ENCODE measurements around the gene HDAC11.
"Not testable (repeated sequence)": the region's sequence is repeated elsewhere in the genome, so short reads cannot be mapped to it uniquely, and the experiment has no call there.

HDAC11 gene

DNA sequence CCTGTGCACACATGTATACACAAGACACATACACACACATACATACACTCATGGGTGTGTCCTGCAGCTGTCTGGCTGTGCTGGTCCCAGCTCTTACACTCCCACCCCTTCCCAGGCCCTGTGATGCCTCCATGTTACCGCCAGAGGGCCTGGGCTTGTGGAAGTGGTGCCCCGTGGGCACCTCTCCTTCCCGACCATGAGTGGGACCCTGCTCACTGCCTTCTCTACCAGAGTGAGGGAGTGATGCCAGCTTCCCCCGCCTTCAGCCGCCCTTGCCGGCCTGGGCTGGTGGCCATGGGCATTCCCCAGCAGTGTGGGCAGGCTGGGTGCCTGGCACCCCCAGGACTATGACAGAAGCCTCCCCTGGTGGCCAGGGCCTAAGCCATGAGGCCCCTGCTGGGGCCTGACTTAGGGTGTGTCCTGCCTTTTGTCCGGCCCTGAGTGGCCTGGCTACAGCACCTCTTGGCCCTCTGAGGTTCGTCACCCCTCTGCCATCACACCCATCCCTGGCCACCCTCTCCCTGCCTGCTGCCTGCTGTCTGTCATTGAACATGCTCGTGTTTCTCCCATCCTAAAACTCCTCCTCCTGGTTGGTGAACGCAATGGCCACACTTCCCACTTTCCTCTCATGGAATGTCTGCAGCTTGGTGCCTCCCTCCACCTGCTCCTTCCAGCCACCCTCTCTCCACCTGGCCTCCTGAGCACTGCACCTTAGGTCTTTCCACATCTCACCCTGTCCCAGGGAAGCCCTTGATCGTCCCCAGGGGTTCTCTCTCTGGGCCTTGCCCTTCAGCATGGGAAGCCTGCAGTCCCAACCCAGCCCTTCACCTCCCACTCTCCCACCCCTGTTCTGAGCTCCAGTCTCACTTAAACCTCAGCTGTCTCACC is 14.6 kb downstream of the HDAC11 start:
- no peak for ATAC-seq
- Mint-ChIP-seq H3K4me3 (no peak overlapping the region), H3K27ac (no peak overlapping the region)

DNA sequence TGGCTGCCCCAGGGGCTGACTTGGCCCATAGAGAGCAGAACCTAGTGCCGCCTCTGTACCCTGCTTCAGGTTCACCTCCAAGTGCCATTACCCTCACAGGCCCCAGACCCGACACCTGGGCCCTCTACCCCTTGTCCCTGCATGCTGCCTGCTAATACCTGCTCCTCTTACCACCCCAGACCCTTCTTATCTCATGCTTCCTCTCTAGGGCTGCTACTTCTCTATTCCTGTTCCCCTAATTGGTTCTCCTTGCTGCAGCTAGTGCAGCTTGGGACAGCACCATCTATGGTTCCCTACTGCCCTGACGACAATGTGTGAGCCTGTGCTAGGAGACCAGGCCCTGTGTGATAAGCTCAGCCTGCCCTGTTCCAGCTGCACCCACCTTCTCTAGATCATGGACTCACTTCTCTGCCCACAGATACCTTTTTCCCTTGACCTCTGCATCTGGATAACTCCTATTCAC is 15.3 kb downstream of the HDAC11 start:
- peaks cover 5% of the 10 kb centered on the region for H3K4me1 Mint-ChIP-seq
- H3K27ac Mint-ChIP-seq, result no peak overlapping the region
- H3K27me3 Mint-ChIP-seq, result no peaks in the 10 kb centered on the region
- no peaks in the 10 kb centered on the region for H3K36me3 Mint-ChIP-seq (ENCODE audit: low read depth)
- H3K4me3 Mint-ChIP-seq, result no peak overlapping the region
- ATAC-seq (no peak), DNase-seq (no peak)
- no peaks in the 10 kb centered on the region for H3K9me3 Mint-ChIP-seq

More for the DNA sequence above, 14.6 kb downstream of the HDAC11 start:
- peak; percentile 19 for DNase-seq
- Mint-ChIP-seq H3K27me3 (no peaks in the 10 kb centered on the region), H3K4me1 (peaks cover 5% of the 10 kb centered on the region), H3K36me3 (ENCODE audit: low read depth) (no peaks in the 10 kb centered on the region), H3K9me3 (no peaks in the 10 kb centered on the region)

DNA sequence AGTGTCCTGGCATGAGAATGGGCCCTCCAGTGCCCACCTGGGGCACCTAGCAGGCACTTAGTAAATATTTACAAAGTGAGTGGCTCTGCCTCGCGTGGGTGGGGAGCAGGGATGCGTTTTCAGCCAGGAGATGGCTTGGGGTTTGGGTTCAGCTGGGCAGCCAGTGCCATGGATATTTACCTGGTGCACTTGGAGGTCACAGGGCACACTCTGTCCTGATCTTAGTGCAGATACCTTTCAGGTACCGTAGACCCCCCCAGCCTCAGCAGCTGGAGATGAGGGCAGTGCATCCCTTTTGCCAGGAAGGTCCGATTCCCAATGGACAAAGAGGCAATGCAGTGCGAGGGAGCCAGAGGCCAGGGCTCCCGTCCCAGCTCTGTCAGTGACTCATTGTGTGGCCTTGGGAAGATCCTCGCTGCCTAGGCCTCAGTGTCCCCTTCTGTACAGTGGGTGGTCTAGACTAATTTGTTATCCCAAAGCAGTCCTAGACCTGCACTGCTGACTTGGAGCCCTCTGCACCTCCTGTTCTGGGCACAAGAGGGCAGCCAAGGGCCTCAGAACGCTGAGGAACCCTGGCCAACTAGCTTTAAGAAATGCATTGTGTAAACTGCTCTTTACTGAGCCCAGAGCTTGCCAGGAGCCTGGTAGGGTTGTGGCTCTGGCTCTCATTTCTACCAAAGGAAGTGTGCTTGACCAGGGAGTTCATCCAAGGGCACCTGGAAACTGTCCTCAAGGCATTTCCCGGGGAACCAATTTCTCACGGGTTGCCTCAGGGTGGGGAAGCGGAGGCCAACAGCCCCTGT is 16.0 kb downstream of the HDAC11 start:
- peak; percentile 78 for DNase-seq
- Mint-ChIP-seq H3K27ac (no peak overlapping the region), H3K36me3 (ENCODE audit: low read depth) (no peaks in the 10 kb centered on the region), H3K4me1 (peaks cover 5% of the 10 kb centered on the region), H3K27me3 (no peaks in the 10 kb centered on the region), H3K4me3 (no peak overlapping the region), H3K9me3 (no peaks in the 10 kb centered on the region)
- ATAC-seq, result peak; percentile 85

DNA sequence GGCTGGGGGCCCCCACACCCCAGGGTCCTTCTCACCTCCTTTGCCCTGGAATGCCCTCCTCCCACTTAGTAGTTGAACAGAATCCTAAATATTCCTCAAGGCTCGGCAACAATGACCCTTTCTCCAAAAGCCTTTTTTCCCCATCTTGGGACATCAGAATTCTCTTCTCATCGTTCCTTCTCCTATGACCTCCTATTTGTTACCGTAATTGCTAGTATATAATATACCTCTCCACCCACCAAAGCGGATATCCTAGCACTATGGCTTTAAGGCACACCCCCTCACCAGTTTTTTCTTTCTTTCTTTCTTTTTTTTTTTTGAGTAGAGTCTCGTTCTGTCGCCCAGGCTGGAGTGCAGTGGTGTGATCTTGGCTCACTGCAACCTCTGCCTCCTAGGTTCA is 16.8 kb downstream of the HDAC11 start:
- Mint-ChIP-seq H3K27me3 (no peaks in the 10 kb centered on the region), H3K9me3 (no peaks in the 10 kb centered on the region), H3K27ac (no peak overlapping the region), H3K4me3 (no peak overlapping the region), H3K4me1 (peaks cover 5% of the 10 kb centered on the region), H3K36me3 (ENCODE audit: low read depth) (no peaks in the 10 kb centered on the region)
- no peak for DNase-seq
- no peak for ATAC-seq

DNA sequence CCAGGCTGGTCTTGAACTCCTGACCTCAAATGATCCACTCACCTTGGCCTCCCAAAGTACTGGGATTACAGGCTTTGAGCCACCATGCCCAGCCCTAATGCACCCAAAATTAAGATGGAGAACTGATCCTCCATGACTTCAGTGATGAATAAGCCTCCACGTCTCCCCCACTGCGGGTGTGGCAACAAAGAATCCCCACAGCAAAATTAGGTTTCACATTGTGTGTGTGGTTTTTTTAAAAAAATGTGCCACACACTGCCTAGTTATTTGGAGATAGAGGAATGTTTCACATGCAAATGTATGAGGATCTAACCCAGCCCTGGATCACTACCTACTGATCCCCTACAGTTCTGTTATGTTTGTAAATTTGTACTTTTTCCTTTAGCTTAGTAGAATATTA is 17.3 kb downstream of the HDAC11 start:
- DNase-seq (no peak), ATAC-seq (no peak)
- H3K4me3 Mint-ChIP-seq, result no peak overlapping the region
- no peaks in the 10 kb centered on the region for H3K36me3 Mint-ChIP-seq (ENCODE audit: low read depth)
- H3K27me3 Mint-ChIP-seq, result no peaks in the 10 kb centered on the region
- H3K9me3 Mint-ChIP-seq, result no peaks in the 10 kb centered on the region
- H3K27ac Mint-ChIP-seq, result no peak overlapping the region
- peaks cover 5% of the 10 kb centered on the region for H3K4me1 Mint-ChIP-seq

DNA sequence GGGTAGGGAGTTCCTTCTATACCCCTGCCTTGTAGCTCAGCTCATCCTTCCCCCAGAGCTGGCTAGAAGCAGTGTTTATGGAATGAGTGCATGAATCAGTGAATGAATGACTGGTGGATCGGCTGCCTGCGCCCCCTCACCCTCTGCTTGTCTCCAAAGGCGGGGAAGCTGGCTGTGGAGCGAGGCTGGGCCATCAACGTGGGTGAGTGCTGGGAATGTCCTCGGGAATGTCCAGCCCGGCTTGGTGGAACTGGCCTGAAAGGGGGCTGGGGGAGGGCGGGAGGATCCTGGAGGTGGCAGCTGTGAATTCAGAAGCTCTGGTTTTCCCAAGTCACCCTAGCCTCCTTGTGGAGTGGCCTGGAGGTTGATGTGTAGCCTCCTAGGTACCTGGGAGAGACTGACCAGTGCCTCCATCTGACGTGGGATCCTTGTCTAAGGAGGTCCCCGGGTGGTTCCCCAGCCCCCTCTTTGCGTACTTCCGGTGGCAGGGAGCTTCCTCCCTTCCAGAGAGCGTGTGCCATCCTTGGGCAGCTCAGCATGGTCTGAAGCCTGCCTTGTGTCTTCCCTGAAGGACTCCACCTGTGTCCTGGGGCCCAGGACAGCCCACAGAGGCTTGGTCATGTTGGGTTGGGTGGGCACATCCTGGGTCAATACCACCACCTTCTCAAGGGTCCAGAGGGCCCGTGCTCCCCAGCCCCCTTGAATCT is 18.4 kb downstream of the HDAC11 start:
- no peaks in the 10 kb centered on the region for H3K9me3 Mint-ChIP-seq
- no peak overlapping the region for H3K4me3 Mint-ChIP-seq
- no peaks in the 10 kb centered on the region for H3K36me3 Mint-ChIP-seq (ENCODE audit: low read depth)
- no peak for ATAC-seq
- H3K27ac Mint-ChIP-seq, result no peak overlapping the region
- no peaks in the 10 kb centered on the region for H3K27me3 Mint-ChIP-seq
- peaks cover 3% of the 10 kb centered on the region for H3K4me1 Mint-ChIP-seq
- no peak for DNase-seq

DNA sequence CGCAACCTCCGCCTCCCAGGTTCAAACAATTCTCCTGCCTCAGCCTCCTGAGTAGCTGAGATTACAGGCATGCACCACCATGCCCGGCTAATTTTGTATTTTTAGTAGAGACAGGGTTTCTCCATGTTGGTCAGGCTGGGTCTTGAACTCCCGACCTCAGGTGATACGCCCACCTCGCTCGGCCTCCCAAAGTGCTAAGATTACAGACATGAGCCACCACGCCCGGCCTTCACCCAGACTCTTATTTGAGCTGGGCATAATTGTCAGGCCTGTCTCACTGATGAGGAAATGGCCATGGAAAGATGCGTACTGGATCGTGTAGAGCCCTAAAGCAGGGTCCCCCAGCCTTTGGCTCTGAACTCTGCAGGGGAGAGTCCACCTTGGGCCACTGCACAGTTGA is 19.1 kb downstream of the HDAC11 start:
- not testable (repeated sequence) for H3K9me3 Mint-ChIP-seq; DNase-seq; H3K4me3 Mint-ChIP-seq; H3K4me1 Mint-ChIP-seq; H3K36me3 Mint-ChIP-seq (ENCODE audit: low read depth); ATAC-seq; H3K27me3 Mint-ChIP-seq; H3K27ac Mint-ChIP-seq

DNA sequence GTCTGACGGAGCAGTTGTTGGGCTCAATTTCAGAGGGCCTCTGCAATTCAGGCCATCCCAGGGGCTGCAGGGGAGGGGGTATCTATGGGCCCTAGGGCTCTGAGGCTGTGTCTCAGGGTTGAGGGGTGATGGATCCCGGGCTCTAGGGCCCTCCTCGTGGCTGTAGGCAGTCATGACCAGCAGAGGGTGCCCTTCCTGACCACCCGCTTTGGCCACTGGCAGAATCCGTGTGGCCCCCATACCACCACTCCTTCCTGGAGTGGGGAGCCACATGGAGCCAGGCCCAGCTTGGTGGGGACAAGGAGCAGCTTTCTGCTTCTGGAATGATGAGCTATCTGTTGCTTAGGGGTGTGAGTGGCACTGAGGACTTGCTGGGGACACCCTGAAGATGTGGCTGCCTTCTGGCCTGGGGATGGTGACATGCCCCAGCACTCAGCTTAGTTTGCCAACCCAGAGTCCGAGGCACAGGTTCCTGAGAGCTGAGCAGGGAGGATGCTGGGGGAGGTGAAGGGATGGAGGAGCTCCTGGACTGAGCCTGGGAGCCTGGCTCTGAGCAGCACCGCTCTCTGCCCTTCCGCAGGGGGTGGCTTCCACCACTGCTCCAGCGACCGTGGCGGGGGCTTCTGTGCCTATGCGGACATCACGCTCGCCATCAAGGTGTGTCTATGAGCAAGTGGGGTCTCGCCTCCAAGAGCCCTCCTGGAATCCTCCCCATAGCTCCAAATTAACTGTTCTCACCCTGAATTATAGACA is 20.2 kb downstream of the HDAC11 start:
- H3K27ac Mint-ChIP-seq, result no peak overlapping the region
- H3K4me1 Mint-ChIP-seq, result peaks cover 3% of the 10 kb centered on the region
- no peak overlapping the region for H3K4me3 Mint-ChIP-seq
- H3K27me3 Mint-ChIP-seq, result no peaks in the 10 kb centered on the region
- DNase-seq (peak; percentile 32), ATAC-seq (peak; percentile 24)
- H3K9me3 Mint-ChIP-seq, result no peaks in the 10 kb centered on the region
- no peaks in the 10 kb centered on the region for H3K36me3 Mint-ChIP-seq (ENCODE audit: low read depth)

DNA sequence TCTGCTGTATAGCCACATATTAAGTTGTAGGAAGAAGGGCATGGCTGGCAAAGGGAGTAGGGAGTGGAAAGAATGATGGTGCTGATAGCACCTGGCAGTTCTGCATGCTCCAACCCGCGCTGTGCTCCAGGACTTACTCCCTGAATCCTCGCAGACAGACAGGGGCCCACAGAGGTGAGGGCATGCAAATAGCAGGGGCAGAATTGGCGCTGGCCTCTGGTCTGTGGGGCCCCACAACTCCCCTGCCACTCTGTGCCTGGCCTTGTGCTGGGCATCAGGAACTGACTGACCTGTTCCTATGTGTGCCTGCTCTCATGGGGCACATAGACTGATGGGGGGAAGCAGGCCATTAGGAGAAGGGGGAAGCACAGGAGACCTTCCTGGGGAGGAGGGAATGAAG is 20.9 kb downstream of the HDAC11 start:
- Mint-ChIP-seq H3K36me3 (ENCODE audit: low read depth) (no peaks in the 10 kb centered on the region), H3K9me3 (no peaks in the 10 kb centered on the region), H3K4me1 (peaks cover 3% of the 10 kb centered on the region), H3K27ac (no peak overlapping the region), H3K27me3 (no peaks in the 10 kb centered on the region), H3K4me3 (no peak overlapping the region)
- no peak for DNase-seq
- no peak for ATAC-seq

DNA sequence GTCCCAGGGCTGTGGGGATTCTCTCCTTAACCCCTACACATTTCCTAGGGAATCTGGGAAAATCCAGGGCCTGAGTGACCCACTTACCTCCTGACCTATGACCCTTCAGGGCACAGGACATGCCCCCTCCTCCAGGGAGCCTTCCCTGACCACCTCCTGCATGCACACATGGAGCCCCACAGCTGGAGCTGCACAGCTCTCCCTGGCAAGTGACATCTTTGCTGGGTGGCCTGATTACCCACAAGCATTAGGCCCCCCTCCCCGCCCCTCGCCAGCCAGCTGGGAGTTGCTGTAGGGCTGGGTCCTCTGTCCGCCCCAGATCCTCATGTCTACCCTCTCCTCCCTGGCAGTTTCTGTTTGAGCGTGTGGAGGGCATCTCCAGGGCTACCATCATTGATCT is 21.4 kb downstream of the HDAC11 start:
- DNase-seq (no peak), ATAC-seq (no peak)
- Mint-ChIP-seq H3K4me3 (no peak overlapping the region), H3K27me3 (no peaks in the 10 kb centered on the region), H3K9me3 (no peaks in the 10 kb centered on the region), H3K27ac (no peak overlapping the region), H3K4me1 (peaks cover 3% of the 10 kb centered on the region), H3K36me3 (ENCODE audit: low read depth) (no peaks in the 10 kb centered on the region)

DNA sequence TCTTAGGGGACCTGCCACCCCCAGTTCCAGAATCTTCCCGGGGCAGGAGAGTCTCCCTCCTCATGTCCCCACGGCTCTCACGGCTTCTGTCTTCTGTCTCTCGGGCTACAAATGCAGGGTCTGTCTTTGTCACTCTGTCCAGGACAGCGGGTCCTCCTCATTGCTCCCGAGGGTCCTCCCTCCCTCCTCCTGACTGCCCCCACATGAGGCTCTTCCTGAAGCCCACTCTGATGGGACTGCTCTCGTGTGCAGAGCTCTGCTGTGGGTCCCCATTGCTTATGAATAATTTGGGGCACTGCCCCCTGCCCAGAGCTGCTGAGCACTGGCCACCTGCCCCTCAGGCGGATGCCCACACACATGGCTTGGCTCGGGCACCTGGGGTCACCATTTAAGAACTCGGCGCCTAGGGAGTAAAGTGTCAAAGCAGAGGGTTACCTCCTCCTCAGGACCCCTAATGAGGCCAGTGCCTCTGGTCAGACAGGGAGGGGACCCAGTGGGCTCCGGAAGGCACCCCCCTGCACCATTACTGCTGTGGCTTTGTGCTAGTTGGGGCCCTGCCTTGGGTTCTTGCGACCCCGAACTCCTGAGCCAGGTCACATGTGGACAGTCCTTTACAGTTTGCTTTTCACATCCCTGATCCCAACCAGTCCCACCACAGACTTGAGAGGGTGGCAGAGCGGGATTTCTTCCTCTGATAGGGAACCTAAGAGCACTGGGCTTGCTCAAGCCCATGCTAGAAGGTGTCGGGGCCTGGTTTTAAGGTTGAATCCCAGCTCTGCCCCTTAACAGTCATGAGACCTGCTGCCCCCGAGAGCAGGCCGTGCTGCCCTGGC is 22.1 kb downstream of the HDAC11 start:
- H3K27me3 Mint-ChIP-seq, result no peaks in the 10 kb centered on the region
- DNase-seq (no peak), ATAC-seq (no peak)
- peaks cover 3% of the 10 kb centered on the region for H3K4me1 Mint-ChIP-seq
- no peaks in the 10 kb centered on the region for H3K9me3 Mint-ChIP-seq
- H3K4me3 Mint-ChIP-seq, result no peak overlapping the region
- no peak overlapping the region for H3K27ac Mint-ChIP-seq
- H3K36me3 Mint-ChIP-seq (ENCODE audit: low read depth), result no peaks in the 10 kb centered on the region

DNA sequence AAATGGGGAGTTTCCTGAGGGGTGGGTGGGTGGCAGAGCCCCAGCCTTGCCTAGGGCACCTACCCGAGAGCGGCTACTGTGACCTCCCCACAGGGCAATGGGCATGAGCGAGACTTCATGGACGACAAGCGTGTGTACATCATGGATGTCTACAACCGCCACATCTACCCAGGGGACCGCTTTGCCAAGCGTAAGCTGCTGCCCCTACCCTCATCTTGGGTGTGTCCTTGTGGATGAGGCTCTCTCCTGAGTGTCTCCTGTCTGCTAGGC is 22.6 kb downstream of the HDAC11 start:
- DNase-seq, result no peak
- no peak overlapping the region for H3K27ac Mint-ChIP-seq

DNA sequence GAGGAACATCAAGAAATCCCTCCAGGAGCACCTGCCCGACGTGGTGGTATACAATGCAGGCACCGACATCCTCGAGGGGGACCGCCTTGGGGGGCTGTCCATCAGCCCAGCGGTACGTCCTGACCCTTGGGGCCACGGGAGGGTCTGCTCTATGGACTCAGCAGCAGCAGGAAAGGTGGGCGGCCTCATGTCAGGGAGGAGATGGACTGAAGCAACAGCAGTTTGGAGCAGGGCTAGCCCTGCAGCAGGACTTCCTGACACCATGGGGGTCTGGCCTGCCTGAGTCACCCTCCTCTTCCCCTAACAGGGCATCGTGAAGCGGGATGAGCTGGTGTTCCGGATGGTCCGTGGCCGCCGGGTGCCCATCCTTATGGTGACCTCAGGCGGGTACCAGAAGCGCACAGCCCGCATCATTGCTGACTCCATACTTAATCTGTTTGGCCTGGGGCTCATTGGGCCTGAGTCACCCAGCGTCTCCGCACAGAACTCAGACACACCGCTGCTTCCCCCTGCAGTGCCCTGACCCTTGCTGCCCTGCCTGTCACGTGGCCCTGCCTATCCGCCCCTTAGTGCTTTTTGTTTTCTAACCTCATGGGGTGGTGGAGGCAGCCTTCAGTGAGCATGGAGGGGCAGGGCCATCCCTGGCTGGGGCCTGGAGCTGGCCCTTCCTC is 24.2 kb downstream of the HDAC11 start:
- no peak overlapping the region for H3K4me3 Mint-ChIP-seq
- no peaks in the 10 kb centered on the region for H3K36me3 Mint-ChIP-seq (ENCODE audit: low read depth)
- H3K4me1 Mint-ChIP-seq, result no peaks in the 10 kb centered on the region
- no peaks in the 10 kb centered on the region for H3K9me3 Mint-ChIP-seq
- no peak for DNase-seq
- H3K27me3 Mint-ChIP-seq, result no peaks in the 10 kb centered on the region
- H3K27ac Mint-ChIP-seq, result no peak overlapping the region
- no peak for ATAC-seq

More for the DNA sequence above, 22.6 kb downstream of the HDAC11 start:
- no peak for ATAC-seq
- Mint-ChIP-seq H3K9me3 (no peaks in the 10 kb centered on the region), H3K36me3 (ENCODE audit: low read depth) (no peaks in the 10 kb centered on the region), H3K27me3 (no peaks in the 10 kb centered on the region), H3K4me1 (no peaks in the 10 kb centered on the region), H3K4me3 (no peak overlapping the region)
